GM12878 (cell line): ENCODE data around the gene ANKRD13A. TPM values are rescaled to one million over a fixed set of nuclear protein-coding genes. Genes with fewer than 3 reads are reported as not detected.

ENCODE experiments used
- ATAC-seq: fragments of 200-7000 bp; cut with Tn5 transposase; 3 replicates; pipeline ENCODE4 v1.9.1; 2020; ENCODE audit warnings: mild to moderate bottlenecking, moderate library complexity
- BruUV-seq: library from RNA; stranded (reverse); fragments of 400-500 nt; replicated peaks from 2 replicates; lab custom pipeline; 2021; lab: Mats Ljungman, UMichigan
- CTCF ChIA-PET: fragments of 300-600 bp; sonication (Branson Sonifier 250); formaldehyde crosslinking; extraction: SDS; loops from one replicate; lab custom pipeline; 2021; ENCODE audit warnings: inconsistent platforms; lab: Yijun Ruan, JAX
- POLR2A ChIA-PET: fragments of 350-600 bp; formaldehyde crosslinking; extraction: SDS; loops from one replicate; lab custom pipeline; 2021; ENCODE audit warnings: inconsistent platforms; lab: Charles Lee
- RAD21 ChIA-PET: fragments of 300-600 bp; sonication (Branson Sonifier 250); formaldehyde crosslinking; loops from one replicate; lab custom pipeline; 2023; ENCODE audit warnings: antibody characterized with exemption; ENCODE audit not compliant: unreplicated experiment; lab: Charles Lee
- SMC1A ChIA-PET: fragments of 300-600 bp; sonication (Branson Sonifier 250); formaldehyde crosslinking; loops from one replicate; lab custom pipeline; 2023; ENCODE audit not compliant: unreplicated experiment, uncharacterized antibody; lab: Charles Lee
- DNase-seq: peaks from one replicate; pipeline ENCODE4 v3.0.0-alpha.2; 2011; ENCODE audit warnings: low read depth, low spot score
- FAIRE-seq: peaks from 3 replicates; lab custom pipeline; 2011; peaks lifted over from hg19 to GRCh38; lab: Jason Lieb, UNC
- H2AFZ ChIP-seq: 2 replicates; pipeline ENCODE4 v1.6.0; 2011; ENCODE audit warnings: low read depth, low read length, control low read depth; ENCODE audit not compliant: control insufficient read depth
- H3K27ac ChIP-seq: 2 replicates; pipeline ENCODE4 v1.5.1; 2011; ENCODE audit warnings: control low read depth; ENCODE audit not compliant: control insufficient read depth, insufficient read depth
- H3K27me3 ChIP-seq, 2 experiments: replicated peaks in 1 of 2; 2 replicates each; pipeline versions ENCODE4 v1.6.0 to v1.6.1; 2011; ENCODE audit warnings: low read length in 1 of 2; ENCODE audit not compliant: control insufficient read depth in 2 of 2, insufficient read depth in 2 of 2
- H3K36me3 ChIP-seq, 2 experiments: 2 replicates each; pipeline ENCODE4 v1.5.1; 2011; ENCODE audit warnings: low read length in 1 of 2; ENCODE audit not compliant: control insufficient read depth in 2 of 2, insufficient read depth in 2 of 2
- H3K4me1 ChIP-seq: 2 replicates; pipeline ENCODE4 v1.6.1; 2011; ENCODE audit warnings: mild to moderate bottlenecking, low read length, moderate library complexity, mixed read lengths; ENCODE audit not compliant: control insufficient read depth, insufficient read depth
- H3K4me2 ChIP-seq: 2 replicates; pipeline ENCODE4 v1.6.0; 2011; ENCODE audit warnings: control low read depth; ENCODE audit not compliant: control insufficient read depth, insufficient read depth
- H3K4me3 ChIP-seq: fragments of 200-600 bp; sonication (generic); 2 replicates; pipeline ENCODE4 v1.5.1; 2016
- H3K79me2 ChIP-seq: 2 replicates; pipeline ENCODE4 v1.6.0; 2011; ENCODE audit warnings: low read length; ENCODE audit not compliant: control insufficient read depth, insufficient read depth
- H3K9ac ChIP-seq: 2 replicates; pipeline ENCODE4 v1.8.0; 2011; ENCODE audit warnings: low read length, control low read depth, mixed read lengths; ENCODE audit not compliant: control insufficient read depth, insufficient read depth
- H3K9me3 ChIP-seq: replicated peaks from 3 replicates; pipeline ENCODE4 v1.5.1; 2011; ENCODE audit warnings: mild to moderate bottlenecking, low read length; ENCODE audit not compliant: control insufficient read depth, insufficient read depth
- H4K20me1 ChIP-seq: 2 replicates; pipeline ENCODE4 v1.6.0; 2011; ENCODE audit not compliant: control insufficient read depth, insufficient read depth
- RFX5 ChIP-seq: IDR thresholded peaks from 2 replicates; pipeline ENCODE4 v1.6.1; 2011; ENCODE audit warnings: low read depth, low read length, improper control_type of control experiment
- STAT3 ChIP-seq: IDR thresholded peaks from 2 replicates; pipeline ENCODE4 v1.6.1; 2011; ENCODE audit warnings: low read depth, low read length, improper control_type of control experiment
- WGBS: methylation state at CpG from one replicate; pipeline ENCODE4 v1.1.6; 2016; ENCODE audit warnings: low lambda C conversion rate; ENCODE audit not compliant: insufficient replicate concordance, insufficient coverage; ENCODE audit errors: missing lambda C conversion rate; 5-methylcytosine and 5-hydroxymethylcytosine counted together
- in situ Hi-C: fragments of 300-500 bp; cut with MboI; formaldehyde crosslinking; loops from 9 replicates; pipeline ENCODE4 v1.14.3; 2018; ENCODE audit warnings: mixed read lengths
- intact Hi-C: fragments of 100-400 bp; cut with micrococcal nuclease; formaldehyde crosslinking; loops from one replicate; pipeline ENCODE4 v1.14.2; 2022; ENCODE audit not compliant: unreplicated experiment
- polyA plus RNA-seq, 11 experiments: library from polyadenylated mRNA; depleted of rRNA in 4 of 11; unstranded in 6 of 11; stranded (reverse) in 5 of 11; fragments of >200 nt; fragmentation: Nextera tagmentation in 4 of 11; fragmentation: Illumina TruSeq in 1 of 11; extraction: Ambion mirVana in 4 of 11; extraction: Trizol in 1 of 11; gene quantifications; 1 replicate in 1 of 11; 2 replicates in 10 of 11; pipeline versions ENCODE4 v1.2.1 to v1.2.3, GENCODE V29; 2011 to 2016; ENCODE audit warnings: inconsistent platforms in 2 of 11, missing spikeins in 2 of 11, low read depth in 1 of 11
- total RNA-seq, 4 experiments: library from RNA; depleted of rRNA in 3 of 4; stranded (reverse); fragments of >200 nt in 3 of 4; fragmentation: Illumina TruSeq in 1 of 4; extraction: Trizol in 1 of 4; gene quantifications; 2 replicates each; pipeline versions ENCODE4 v1.2.1 to v1.2.3, GENCODE V29; 2013 to 2021
- TF ChIP-seq, protein P1 (sequence below): fragments of 450-650 bp; IDR thresholded peaks from 2 replicates; pipeline ENCODE4 v1.6.1; 2017; ENCODE audit warnings: mild to moderate bottlenecking, moderate library complexity

Gene ANKRD13A
- total and polyA plus RNA-seq, 10 of the 15 experiments (the other 5 are each of a cell fraction or from before 2014, with no cell fraction given) = 10.2 to 93.4 (median 76.5) TPM

DNA sequence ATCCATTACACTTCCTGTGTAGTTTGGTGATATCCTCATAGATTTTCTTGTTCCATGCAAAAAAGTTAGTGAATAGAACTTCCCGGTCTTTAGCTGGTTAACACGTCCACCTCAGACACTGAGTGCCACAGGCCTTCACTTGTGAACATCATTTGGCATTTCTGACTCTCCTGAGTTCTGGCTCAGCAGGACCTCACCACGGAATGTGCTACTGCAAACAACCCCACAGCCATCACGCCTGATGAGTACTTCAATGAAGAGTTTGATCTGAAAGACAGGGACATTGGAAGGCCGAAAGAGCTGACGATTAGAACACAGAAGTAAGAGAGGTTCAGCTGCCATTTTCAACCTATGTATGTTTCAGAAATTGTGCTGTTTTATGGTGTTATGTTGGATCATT lies 29.1 kb downstream of the ANKRD13A start (continued):
- TF ChIP-seq, protein P1, sequence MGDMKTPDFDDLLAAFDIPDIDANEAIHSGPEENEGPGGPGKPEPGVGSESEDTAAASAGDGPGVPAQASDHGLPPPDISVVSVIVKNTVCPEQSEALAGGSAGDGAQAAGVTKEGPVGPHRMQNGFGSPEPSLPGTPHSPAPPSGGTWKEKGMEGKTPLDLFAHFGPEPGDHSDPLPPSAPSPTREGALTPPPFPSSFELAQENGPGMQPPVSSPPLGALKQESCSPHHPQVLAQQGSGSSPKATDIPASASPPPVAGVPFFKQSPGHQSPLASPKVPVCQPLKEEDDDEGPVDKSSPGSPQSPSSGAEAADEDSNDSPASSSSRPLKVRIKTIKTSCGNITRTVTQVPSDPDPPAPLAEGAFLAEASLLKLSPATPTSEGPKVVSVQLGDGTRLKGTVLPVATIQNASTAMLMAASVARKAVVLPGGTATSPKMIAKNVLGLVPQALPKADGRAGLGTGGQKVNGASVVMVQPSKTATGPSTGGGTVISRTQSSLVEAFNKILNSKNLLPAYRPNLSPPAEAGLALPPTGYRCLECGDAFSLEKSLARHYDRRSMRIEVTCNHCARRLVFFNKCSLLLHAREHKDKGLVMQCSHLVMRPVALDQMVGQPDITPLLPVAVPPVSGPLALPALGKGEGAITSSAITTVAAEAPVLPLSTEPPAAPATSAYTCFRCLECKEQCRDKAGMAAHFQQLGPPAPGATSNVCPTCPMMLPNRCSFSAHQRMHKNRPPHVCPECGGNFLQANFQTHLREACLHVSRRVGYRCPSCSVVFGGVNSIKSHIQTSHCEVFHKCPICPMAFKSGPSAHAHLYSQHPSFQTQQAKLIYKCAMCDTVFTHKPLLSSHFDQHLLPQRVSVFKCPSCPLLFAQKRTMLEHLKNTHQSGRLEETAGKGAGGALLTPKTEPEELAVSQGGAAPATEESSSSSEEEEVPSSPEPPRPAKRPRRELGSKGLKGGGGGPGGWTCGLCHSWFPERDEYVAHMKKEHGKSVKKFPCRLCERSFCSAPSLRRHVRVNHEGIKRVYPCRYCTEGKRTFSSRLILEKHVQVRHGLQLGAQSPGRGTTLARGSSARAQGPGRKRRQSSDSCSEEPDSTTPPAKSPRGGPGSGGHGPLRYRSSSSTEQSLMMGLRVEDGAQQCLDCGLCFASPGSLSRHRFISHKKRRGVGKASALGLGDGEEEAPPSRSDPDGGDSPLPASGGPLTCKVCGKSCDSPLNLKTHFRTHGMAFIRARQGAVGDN = no peak
- no peak for TF ChIP-seq RFX5

DNA sequence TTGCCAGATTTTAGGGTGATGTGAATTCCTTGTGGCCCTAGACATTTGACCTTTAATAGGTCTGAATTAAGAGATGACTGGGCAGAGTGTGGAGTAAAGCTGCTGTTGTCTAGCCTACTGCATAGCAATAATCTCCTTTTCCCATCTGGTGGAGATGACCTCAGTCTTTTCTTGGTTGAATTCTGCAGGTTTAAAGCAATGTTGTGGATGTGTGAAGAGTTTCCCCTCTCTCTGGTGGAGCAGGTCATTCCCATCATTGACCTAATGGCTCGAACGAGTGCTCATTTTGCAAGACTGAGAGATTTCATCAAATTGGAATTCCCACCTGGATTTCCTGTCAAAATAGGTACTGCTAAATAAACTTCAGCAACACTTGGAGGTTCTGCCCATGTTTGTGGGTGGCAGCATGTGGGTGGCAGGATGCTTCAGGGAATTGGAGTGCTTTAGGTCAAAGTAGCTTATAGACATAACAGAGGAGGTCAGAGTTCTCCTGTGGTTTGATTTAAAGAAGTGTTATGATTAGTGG lies 30.1 kb downstream of the ANKRD13A start:
- H2AFZ ChIP-seq = no peak overlapping the region
- 97% methylated on average over 2 of the region's 2 CpGs for WGBS

More for the DNA sequence above, 30.1 kb downstream of the ANKRD13A start:
- DNase-seq (no peak), FAIRE-seq (no peak), ATAC-seq (no peak)
- Histone ChIP-seq H3K4me2 (no peak overlapping the region), H3K4me3 (no peak overlapping the region), H3K27ac (no peak overlapping the region), H3K9ac (no peak overlapping the region), H4K20me1 (no peaks in the 10 kb centered on the region), H3K4me1 (no peaks in the 10 kb centered on the region), H3K9me3 (no peaks in the 10 kb centered on the region), H3K36me3 (peaks cover 7 to 33% of the 10 kb centered on the region in 2 experiments), H3K79me2 (no peaks in the 10 kb centered on the region), H3K27me3 (no peaks in the 10 kb centered on the region)
- SMC1A ChIA-PET = interaction anchor here (1.2 kb wide), 1 partner anchor 12 kb away, joined by 3 read pairs; no protein-coding TSS in a partner anchor
- POLR2A ChIA-PET = no interaction called here
- no TSS peak for BruUV-seq
- TF ChIP-seq STAT3 = no peak
- in situ Hi-C loops = no loop called here
- intact Hi-C loops = no loop called here
- CTCF ChIA-PET = no interaction called here
- RAD21 ChIA-PET = no interaction called here
